ENCODE measurements around the gene RSAD1. TPM values are rescaled to one million over a fixed set of nuclear protein-coding genes. Genes with fewer than 3 reads are reported as not detected.

RSAD1 gene
- total RNA-seq, 1 donor from 2014 or later: 42.2 TPM

DNA sequence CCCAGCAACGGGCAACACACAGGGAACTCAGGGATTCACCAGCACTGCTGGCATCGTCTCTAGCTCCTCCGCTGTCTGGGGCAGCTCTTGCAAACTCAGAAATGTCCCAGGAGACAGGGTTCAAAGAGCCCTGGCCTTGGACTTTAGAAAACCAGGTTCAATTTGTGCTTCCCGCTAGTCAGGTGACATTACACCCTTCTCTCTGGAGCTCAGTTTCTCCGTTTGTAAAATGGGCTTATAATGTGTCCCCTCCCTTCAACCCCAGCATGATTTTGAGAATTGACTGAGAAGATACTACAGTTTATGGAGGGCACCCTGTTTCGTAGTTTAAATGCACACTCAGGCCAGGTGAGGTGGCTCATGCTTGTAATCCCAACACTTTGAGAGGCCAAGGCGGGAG lies 27.6 kb downstream of the RSAD1 start:
- H3K4me1 Mint-ChIP-seq: peaks cover 25% of the 10 kb centered on the region
- intact Hi-C loops (cut with micrococcal nuclease): no loop called here
- POLR2A ChIA-PET: interaction anchor here (0.8 to 1.2 kb wide), 2 partner anchors 11 to 359 kb away, joined by 3 read pairs; partner anchors contain the start of gene TOB1
- H3K27me3 Mint-ChIP-seq: no peaks in the 10 kb centered on the region
- peak overlapping the region; percentile 30 for H3K27ac Mint-ChIP-seq
- CTCF ChIA-PET: interaction anchor here (1.2 kb wide), 1 partner anchor 22 kb away, joined by 3 read pairs; no protein-coding TSS in a partner anchor
- peak overlapping the region; percentile 29 for H3K4me3 Mint-ChIP-seq
- ATAC-seq (ENCODE audit: low read depth): no peak
- no peak for DNase-seq
- TF ChIP-seq, protein P1, sequence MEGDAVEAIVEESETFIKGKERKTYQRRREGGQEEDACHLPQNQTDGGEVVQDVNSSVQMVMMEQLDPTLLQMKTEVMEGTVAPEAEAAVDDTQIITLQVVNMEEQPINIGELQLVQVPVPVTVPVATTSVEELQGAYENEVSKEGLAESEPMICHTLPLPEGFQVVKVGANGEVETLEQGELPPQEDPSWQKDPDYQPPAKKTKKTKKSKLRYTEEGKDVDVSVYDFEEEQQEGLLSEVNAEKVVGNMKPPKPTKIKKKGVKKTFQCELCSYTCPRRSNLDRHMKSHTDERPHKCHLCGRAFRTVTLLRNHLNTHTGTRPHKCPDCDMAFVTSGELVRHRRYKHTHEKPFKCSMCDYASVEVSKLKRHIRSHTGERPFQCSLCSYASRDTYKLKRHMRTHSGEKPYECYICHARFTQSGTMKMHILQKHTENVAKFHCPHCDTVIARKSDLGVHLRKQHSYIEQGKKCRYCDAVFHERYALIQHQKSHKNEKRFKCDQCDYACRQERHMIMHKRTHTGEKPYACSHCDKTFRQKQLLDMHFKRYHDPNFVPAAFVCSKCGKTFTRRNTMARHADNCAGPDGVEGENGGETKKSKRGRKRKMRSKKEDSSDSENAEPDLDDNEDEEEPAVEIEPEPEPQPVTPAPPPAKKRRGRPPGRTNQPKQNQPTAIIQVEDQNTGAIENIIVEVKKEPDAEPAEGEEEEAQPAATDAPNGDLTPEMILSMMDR (IDR thresholded peaks at IDR 0.05): no peak
- no peaks in the 10 kb centered on the region for H3K36me3 Mint-ChIP-seq (ENCODE audit: low read depth)
- H3K9me3 Mint-ChIP-seq: no peaks in the 10 kb centered on the region

DNA sequence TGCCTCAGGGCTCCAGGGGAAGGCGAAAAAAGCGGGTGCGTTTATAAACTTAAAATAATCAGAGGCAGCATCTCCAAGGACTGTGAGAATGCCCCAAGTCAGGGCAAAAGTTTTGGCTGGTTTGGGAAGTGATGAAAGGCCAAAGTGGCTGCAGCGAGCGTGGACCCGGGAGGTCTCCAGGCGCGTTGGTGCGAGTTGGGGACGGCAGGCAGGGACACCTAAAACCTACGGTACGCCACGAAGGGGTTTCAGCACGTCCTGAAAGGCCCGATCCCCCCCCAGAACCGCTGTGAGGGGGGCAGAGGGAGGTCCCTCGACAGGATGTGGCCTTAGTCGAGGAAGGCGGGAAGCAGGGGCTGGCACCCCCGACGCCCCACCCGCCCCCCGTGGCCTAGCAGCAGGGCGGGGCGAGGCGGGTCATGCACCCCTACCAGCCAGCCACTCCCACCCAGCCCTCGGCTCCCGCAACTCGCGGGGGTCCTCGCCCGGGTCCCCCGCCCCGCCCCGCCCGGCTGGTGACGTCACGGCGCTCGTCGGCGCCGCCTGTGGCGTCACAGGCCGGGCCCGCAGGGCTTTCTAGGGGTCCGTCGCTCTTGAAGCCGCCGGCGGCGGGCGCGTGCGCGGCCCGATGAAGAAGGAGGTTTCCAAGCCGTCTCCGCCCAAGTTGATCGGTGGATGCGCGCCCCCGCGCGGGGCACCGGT lies 29.4 kb downstream of the RSAD1 start, which contains the start of gene MYCBPAP:
TSS of gene MYCBPAP (plus strand) at position 569 of the 702 bp plus-strand sequence. CDS start 236 bp downstream, outside the sequence.
- ATAC-seq (ENCODE audit: low read depth) (peak; percentile 82), DNase-seq (peak; percentile 77)
- TF ChIP-seq, protein P1 (IDR thresholded peaks at IDR 0.05): no peak
- Mint-ChIP-seq H3K36me3 (ENCODE audit: low read depth) (no peaks in the 10 kb centered on the region), H3K4me1 (peaks cover 31% of the 10 kb centered on the region), H3K9me3 (no peaks in the 10 kb centered on the region), H3K27me3 (no peaks in the 10 kb centered on the region), H3K4me3 (peak within 1 kb of the TSS; percentile 89), H3K27ac (peak within 1 kb of the TSS; percentile 86)
- intact Hi-C loops (cut with micrococcal nuclease): loop anchor here (1.0 kb wide), 4 partner anchors 30 to 199 kb away; partner anchors contain the start of genes ANKRD40, RSAD1 and XYLT2
- POLR2A ChIA-PET: interaction anchor here (1.2 kb wide), 1 partner anchor 211 kb away, joined by 4 read pairs; the partner anchor contains the start of gene LUC7L3
- CTCF ChIA-PET: no interaction called here

DNA sequence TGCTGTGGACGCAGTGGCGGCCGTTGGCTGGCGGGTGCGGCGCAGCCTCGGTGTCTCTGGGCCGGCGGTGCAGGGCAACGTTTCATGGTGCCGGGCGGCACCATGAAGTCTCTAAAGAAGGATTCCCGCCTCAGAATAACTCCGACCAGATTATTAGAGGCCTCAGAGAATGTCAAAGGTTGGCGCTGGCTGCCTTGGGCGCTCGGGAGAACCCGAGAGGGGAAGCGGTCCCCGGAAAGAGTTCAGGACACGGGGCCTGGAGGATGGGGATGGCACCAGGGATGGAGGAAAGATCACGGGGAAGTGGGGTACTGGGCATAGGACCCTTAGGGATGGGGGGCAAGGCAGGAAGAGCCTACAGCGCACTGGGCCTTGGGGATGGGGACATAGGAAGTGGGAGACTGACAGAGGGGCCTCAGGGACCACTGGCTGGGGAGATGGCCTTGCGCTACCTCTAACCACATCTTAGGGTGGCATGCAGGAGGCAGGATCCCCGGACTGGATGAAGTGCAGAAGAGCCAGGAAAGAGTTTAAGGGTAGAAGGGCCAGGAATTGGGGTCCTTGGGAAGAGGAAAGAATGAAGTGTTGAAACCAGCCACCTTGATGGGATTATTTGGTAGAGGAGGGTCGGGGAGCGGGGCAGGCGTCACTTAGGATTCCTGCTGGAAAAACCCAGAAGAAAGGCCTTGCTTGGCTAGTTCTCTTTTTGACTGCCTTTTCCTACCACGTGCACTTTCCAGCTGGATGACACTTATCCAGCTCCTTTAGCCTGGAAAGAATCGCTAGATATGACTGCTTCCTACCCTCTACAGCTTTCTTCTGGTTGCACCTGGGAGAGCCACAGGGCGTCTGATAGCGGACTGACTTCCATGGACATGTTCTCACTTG lies 30.2 kb downstream of the RSAD1 start:
- peaks cover 31% of the 10 kb centered on the region for H3K4me1 Mint-ChIP-seq
- ATAC-seq (ENCODE audit: low read depth): no peak

DNA sequence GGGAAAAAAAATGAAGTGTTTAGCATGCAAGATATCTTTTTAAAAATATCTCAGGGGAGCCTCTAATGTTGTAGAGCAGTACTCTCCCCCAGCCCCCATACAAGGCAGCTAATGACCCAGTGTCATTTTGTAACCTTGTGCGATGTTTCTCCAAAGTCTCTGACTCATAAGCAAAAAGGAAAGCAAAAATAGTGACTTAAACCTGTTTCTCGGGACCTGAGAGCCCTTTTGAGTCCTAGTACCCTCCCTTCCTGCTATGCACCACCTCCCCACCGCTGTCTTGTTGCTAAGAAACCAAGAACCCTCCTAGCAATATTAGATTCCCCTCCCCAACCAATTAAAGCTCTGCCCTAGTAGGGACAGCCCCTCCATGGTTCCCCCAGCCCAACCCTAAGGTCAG lies 32.4 kb downstream of the RSAD1 start:
- intact Hi-C loops (cut with micrococcal nuclease): no loop called here
- no peak for DNase-seq
- CTCF ChIA-PET: no interaction called here
- Mint-ChIP-seq H3K4me1 (peaks cover 31% of the 10 kb centered on the region), H3K36me3 (ENCODE audit: low read depth) (no peaks in the 10 kb centered on the region), H3K4me3 (no peak overlapping the region), H3K9me3 (no peaks in the 10 kb centered on the region), H3K27ac (no peak overlapping the region), H3K27me3 (no peaks in the 10 kb centered on the region)
- peak; percentile 10 for ATAC-seq (ENCODE audit: low read depth)
- POLR2A ChIA-PET: no interaction called here
- TF ChIP-seq, protein P1 (IDR thresholded peaks at IDR 0.05): no peak

More for the DNA sequence above, 30.2 kb downstream of the RSAD1 start:
- Mint-ChIP-seq H3K36me3 (ENCODE audit: low read depth) (no peaks in the 10 kb centered on the region), H3K27ac (peak overlapping the region; percentile 80), H3K9me3 (no peaks in the 10 kb centered on the region), H3K4me3 (peak overlapping the region; percentile 89), H3K27me3 (no peaks in the 10 kb centered on the region)
- intact Hi-C loops (cut with micrococcal nuclease): loop anchor here (1.0 kb wide), 4 partner anchors 31 to 198 kb away; partner anchors contain the start of genes ANKRD40, RSAD1 and XYLT2
- POLR2A ChIA-PET: no interaction called here
- DNase-seq: no peak
- TF ChIP-seq, protein P1 (IDR thresholded peaks at IDR 0.05): no peak
- CTCF ChIA-PET: no interaction called here

- no peaks in the 10 kb centered on the region for H3K36me3 Mint-ChIP-seq (ENCODE audit: low read depth)
- H3K27me3 Mint-ChIP-seq: no peaks in the 10 kb centered on the region
- no peak for DNase-seq
- ATAC-seq (ENCODE audit: low read depth): no peak
- intact Hi-C loops (cut with micrococcal nuclease): no loop called here
- ChIA-PET POLR2A (no interaction called here), CTCF (no interaction called here)
- H3K4me1 Mint-ChIP-seq: peaks cover 25% of the 10 kb centered on the region
- H3K4me3 Mint-ChIP-seq: no peak overlapping the region
- TF ChIP-seq, protein P1 (IDR thresholded peaks at IDR 0.05): no peak
- H3K27ac Mint-ChIP-seq: no peak overlapping the region
- H3K9me3 Mint-ChIP-seq: no peaks in the 10 kb centered on the region
Observed at GRCh38 chr17:50513495-50513894, 34.8 kb downstream of the RSAD1 start.

Data from activated B cell treated with CpG ODN at 0.5 μM for 24 hours (primary cell).